HG03565 (cell line): Measurements from ENCODE around the gene DNER.
A peak's percentile ranks its signal among the peaks of the same experiment; 100 is the strongest.
"Not testable (repeated sequence)": the region's sequence is repeated elsewhere in the genome, so short reads cannot be mapped to it uniquely, and the experiment has no call there.

ENCODE experiments used
- ATAC-seq: cut with Tn5 transposase; IDR thresholded peaks from one replicate; pipeline ENCODE4 v1.9.1; 2021; ENCODE audit warnings: mild to moderate bottlenecking, moderate library complexity; ENCODE audit not compliant: unreplicated experiment

DNER gene, protein sequence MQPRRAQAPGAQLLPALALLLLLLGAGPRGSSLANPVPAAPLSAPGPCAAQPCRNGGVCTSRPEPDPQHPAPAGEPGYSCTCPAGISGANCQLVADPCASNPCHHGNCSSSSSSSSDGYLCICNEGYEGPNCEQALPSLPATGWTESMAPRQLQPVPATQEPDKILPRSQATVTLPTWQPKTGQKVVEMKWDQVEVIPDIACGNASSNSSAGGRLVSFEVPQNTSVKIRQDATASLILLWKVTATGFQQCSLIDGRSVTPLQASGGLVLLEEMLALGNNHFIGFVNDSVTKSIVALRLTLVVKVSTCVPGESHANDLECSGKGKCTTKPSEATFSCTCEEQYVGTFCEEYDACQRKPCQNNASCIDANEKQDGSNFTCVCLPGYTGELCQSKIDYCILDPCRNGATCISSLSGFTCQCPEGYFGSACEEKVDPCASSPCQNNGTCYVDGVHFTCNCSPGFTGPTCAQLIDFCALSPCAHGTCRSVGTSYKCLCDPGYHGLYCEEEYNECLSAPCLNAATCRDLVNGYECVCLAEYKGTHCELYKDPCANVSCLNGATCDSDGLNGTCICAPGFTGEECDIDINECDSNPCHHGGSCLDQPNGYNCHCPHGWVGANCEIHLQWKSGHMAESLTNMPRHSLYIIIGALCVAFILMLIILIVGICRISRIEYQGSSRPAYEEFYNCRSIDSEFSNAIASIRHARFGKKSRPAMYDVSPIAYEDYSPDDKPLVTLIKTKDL

DNA sequence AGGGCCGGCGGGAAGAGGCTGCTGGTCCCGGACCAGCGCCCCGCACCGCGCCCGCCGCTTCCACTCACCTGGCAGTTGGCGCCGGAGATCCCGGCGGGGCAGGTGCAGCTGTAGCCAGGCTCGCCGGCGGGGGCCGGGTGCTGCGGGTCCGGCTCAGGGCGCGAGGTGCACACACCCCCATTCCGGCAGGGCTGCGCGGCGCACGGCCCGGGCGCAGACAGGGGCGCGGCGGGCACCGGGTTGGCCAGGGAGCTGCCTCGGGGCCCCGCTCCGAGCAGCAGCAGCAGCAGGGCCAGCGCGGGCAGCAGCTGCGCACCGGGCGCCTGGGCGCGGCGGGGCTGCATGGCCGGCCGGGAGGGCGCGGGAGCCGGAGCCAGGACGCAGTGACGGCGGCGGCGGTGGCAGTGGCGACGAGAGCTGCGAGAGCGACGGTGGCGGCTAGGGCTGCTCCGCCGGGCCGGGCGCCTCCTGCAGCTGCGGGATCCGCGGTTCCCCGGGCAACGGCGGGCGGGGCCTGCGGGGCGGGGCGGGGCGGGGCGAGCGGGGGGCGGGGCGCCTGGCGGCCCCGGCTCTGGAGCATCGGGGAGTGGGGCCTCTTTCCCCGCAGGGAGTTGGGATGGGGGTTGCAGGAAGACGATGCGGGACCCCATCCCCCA is at the start of gene DNER:
TSS of gene DNER (minus strand) at position 476 of the 656 bp plus-strand sequence. CDS start at position 344, 132 bp downstream.
- ATAC-seq = peak; percentile 48

DNA sequence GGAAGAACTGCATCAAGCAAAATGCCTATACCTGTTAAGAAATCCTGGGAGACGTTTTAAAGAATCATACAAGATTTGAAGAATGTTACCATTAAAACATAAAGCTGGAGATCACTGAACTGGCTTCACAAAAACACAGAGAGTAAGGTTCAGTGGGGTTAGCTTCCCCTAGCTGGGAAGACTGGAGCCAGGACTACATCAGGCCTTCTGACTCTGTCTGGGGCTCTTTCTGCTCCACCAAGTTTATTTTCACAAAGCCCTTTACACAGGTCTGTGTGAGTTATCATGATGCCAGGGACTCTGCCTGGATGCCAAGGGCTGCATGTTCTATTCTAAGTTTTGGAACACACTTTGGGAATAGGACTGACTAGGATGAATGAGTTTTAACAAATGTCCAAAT is 47.3 kb upstream of the DNER start:
- ATAC-seq = no peak

DNA sequence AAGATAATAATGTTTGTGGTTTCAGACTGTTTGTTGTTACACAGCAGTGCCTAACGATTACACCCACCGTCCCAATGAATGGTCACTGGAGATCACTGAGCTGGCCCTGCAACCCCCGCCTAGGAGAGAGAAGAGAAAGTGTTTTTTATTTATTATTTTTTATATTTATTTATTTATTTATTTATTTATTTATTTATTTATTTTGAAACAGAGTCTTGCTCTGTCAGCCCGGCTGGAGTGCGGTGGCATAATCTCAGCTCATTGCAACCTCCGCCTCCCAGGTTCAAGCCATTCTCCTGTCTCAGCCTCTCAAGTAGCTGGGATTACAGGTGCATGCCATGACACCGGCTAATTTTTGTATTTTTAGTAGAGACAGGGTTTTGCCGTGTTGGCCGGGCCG is 43.1 kb upstream of the DNER start:
- not testable (repeated sequence) for ATAC-seq

DNA sequence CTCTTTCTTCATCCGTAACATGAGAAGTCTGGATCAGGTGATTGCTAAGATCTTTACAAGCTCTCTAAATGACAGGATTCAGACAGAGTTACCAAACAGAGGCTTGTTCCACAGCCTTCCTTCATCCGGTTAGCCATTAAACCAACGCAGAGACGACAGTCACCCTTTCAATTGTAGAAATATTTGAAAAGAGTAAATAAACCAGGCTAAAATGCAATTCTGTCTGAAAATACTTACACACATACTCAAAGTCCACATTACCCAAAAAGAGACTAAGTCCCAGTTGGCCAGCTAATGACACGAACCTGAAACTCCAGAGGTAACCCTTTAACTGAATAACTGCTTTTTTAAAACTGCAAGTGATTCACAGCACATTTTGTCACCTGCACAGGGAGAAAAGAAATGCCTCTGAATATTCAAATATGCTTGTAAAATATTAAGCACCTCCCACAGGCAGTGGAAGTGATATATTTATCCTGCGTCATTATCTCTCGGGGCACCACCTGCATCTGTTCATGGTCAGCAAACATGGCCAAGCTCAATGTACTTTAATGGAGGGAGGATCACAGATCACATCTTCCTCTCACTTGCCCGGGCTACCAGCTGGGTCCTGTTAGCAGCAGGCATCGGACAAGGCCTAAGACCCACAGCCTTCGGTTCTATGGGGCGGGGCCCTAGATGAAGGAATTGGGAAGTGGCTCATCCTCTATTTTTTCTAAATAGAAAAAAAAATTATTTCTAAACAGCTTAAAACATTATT is 38.8 kb upstream of the DNER start:
- no peak for ATAC-seq

DNA sequence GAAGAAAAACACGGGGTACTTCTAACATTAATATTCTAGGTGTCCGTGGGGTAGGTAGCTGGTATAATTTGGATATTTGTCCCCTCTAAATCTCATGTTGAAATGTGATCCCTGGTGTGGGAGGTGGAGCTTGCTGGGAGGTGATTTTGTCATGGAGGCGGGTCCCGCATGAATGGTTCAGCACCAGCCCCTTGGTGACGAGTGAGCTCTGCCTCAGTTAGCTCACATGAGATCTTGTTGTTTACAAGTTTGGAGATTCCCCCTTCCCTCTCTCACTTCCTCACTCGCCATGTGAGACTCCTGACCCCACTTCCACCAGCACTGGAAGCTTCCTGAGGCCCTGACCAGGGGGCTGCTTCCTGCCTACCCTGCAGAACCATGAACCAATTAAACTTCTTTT is 35.4 kb upstream of the DNER start:
- no peak for ATAC-seq

DNA sequence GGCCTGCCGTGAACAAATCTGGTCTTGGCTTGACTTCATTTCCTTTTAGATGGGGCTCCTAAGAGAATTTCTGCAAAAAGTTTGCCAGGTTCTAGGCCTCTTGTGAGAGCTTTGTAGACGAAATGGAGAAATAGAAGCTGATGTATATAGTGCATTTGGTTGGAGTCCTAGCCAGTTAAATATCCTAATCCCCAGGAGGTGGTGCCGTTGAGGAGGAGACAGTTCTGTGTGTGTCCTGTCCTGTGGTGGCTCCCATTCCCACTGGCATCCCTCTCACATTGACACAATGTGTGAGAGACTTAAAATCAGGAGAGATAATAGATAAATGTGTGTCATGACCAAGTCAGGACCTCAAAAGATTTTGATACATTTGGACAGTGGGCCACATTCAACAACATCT is 34.6 kb upstream of the DNER start:
- no peak for ATAC-seq

DNA sequence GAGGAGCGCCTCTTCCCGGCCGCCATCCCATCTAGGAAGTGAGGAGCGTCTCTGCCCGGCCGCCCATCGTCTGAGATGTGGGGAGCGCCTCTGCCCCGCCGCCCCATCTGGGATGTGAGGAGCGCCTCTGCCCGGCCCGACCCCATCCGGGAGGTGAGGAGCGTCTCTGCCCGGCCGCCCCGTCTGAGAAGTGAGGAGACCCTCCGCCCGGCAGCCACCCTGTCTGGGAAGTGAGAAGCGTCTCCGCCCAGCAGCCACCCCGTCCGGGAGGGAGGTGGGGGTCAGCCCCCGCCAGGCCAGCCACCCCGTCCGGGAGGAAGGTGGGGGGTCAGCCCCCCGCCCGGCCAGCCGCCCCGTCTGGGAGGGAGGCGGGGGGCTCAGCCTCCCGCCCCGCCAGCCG is 28.3 kb upstream of the DNER start:
- not testable (repeated sequence) for ATAC-seq

DNA sequence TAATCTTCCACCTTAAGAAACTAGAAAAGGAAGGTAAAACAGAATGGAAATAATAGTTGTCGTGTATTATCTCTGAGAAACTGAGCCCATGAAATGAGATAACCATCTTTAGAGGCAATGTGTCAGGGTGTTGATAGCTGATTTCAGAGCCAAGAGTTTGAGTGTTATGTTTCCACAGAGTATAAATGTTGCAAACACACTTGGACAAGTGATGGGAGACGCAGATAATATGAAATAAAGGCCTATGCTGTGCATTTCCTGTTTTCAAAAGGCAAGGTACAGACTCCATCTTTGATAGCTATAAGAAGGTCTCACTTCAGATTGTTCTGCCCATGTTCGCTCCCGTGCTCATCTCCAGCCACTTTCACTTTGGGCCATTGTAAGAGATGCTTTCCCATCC is 25.9 kb upstream of the DNER start:
- ATAC-seq = no peak

DNA sequence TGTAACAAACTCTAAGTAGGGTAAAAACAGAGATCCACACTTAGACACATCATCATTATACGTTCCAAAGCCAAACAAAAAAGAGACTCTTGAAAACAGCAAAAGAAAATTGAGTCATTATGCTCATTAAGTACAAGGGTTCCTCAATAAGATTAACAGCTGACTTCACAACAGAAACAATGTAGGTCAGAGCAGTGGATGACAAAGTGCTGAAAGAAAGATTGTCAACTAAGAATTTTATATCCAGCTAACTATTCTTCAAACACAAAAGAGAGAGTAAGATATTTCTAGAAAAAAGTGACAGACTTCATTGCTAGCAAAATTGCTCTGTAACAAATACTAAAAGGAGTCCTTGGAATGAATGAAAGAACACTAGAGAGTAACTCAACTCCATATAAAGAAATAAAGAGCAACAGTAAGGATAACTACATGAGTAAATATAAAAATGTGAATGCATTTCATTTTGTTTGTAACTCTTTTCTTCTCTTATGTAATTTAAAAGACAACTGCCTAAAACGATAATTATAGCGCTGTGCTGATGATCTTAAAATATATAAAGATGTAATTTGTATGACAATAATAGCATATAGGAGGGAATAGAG is 23.8 kb upstream of the DNER start:
- no peak for ATAC-seq

DNA sequence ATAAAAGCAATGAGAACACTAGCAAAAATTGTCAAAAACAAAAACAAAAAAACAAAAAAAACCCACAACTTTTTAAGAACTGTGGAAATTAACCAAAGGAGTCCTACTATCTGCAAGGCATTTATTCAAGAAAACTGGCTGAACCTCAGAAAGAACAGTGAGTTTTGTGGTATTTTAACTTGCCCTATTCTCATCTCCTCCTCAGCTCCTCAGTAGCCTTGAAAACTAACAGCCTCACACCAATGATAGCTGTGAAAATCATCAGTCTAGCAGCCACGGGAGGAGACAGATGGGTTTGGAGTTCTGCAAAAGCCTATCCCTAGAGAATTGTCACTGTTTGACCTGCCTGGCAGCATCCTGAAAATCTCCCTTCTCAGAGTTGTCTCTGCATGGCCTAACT is 20.1 kb upstream of the DNER start:
- ATAC-seq = no peak

DNA sequence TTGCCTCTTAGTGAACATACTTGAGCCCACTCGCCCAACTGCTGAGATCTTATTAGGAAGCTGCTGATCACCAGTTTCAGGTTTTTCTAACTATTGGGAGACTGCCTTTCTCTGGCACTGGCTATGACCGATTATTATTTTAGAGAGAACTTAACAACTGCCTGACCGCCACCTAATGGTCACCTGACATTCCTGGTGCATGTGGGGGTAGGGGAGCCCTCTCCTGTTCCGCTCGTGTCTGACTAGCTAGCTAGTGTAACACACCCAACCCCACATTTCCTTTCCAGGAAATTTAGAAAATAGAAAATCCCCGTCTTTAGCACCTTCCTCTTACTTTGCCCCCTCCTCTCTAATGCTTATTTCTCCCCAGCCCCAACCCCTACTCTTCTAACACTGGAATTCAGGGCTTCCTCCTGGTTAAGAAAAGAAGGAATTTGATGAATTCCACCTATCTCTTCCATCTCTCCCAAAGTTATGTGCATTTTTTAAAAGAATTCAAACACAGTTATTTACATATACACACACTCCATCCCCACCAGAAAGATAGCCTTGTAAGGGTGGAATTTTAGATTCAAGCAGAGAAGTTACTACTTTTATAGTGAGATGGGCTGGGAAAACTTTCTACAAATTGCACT is 19.4 kb upstream of the DNER start:
- no peak for ATAC-seq

DNA sequence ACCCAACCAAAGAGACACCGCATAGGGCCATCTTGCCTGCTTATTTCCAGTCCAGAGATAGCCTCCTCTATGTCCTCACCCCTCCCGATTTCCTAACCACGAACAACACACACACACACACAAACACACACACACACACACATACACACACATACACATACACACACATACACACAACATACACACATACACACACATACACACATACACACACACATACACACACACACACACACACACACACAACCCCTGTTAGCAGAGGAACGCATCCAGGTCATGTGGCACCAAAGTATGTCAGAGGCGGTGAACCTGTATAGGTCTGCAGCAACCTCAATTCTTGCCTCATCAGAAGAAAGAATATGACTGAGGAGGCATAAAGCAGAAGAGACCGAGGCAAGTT is 18.5 kb upstream of the DNER start:
- ATAC-seq = no peak

DNA sequence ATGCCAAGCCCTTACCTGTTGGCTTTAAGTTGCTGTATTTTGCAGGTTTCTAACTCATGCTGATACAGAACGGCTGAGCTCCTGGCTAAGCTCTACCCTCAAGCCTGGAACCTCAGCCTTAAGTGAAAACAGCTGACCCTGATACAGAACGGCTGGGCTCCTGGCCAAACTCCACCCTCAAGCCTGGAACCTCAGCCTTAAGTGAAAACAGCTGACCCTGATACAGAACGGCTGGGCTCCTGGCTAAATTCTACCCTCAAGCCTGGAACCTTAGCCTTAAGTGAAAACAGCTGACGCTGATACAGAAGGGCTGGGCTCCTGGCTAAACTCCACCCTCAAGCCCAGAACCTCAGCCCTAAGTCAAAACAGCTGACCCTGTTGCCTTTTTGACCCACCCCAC is 17.6 kb upstream of the DNER start:
- ATAC-seq = no peak

DNA sequence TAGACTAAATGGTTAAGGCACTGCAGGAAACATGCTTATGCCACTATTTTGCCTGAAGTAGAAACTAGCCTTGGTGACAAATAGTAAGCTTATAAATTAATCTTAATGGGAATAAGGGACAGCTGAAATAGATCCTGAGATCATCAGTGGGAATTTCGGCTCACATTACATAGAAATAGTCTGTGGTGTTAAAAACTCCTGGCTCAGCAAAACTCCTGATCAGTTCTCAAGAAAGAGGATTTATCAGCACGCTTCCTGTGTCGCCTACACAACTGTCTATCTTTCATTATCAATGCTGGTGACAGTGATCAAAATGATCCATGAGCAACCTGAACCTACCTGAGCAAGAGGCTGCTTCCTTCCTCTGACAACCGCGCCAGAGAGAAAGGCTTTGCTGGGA is 17.0 kb upstream of the DNER start:
- no peak for ATAC-seq

DNA sequence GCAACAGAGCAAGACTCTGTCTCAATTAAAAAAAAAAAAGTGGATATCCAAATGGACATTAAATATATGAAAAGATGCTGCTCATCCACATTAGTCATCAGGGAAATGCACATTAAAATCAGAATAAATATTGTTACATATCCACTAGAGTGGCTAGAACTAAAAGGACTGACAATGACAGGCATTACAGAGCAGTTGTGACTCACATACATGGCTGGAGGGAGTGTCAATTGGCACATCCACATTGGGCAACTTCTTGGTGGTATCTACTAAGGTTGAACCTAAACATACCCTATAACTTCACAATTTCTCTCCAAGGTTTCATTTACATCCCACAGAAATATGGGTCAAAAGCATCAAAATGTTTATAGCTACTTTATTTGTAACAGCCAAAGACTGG is 14.0 kb upstream of the DNER start:
- ATAC-seq = no peak

DNA sequence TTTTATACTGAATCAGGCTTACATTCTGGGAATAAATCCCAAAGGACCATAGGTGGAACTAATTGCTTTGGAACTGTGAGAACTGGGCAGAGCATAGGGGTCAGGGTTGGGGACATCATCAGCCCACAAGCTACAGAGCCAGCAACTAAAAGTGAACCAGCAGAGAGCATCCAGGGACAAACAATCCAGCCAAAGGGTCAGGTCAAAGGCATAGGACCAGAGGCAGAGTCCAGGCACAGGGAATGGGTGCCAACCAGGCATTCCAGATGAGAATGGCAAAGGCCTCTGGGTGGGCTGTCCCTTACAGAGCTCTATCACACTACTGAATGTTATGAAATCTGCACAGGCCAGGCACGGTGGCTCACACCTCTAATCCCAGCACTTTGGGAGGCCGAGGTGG is 12.3 kb upstream of the DNER start:
- no peak for ATAC-seq

DNA sequence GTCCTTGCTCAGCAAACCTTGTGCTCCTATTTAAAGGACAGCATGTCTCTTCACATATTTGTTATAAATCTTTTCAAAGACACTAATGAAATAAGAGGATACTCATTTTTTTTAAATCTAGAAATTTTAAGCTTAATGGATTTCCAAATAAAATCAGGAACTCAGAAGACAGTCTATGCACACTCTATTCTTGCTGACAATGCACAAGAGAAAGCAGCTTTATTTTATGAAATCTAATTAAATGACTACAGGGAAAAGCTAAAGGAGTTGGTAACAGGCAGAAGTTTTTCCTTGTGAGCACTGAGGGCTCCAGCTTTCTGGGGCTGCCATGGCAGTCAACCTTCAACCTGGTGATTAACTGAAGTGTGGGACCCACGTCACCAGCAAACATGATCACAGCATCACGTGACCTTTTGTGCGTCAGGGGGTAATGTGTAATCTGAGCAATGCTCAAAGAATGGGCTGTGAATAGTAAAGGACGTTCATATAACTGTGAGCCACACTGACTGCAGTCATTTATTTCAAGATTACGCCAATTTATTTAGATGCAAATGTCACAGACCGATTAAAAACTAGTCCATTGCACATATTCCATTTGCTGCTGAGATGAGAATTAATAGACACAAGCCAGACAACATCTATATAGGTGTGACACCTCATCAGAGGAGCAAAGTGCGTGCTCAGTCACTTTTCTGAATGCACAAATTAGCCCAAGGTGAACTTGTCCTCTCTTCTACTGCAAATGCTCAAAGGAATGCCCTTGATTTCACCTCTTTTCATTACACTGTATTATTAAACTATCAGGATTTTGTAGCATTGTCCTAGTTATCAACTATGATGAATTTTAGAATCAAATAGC is 11.6 kb upstream of the DNER start:
- no peak for ATAC-seq

DNA sequence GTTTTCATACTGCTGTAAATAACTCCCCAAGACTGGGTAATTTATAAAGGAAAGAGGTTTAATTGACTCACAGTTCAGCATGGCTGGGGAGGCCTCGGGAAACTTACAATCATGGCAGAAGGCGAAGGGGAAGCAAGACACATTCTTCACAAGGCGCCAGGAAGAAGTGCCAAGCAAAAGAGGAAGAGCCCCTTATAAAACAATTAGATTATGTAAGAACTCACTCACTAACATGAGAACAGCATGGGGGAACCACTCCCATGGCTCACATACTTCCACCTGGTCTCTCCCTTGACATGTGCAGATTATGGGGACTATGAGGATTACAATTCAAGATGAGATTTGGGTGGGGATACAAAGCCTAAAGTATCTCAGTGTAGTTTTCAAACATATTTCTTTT is 8.8 kb upstream of the DNER start:
- not testable (repeated sequence) for ATAC-seq

DNA sequence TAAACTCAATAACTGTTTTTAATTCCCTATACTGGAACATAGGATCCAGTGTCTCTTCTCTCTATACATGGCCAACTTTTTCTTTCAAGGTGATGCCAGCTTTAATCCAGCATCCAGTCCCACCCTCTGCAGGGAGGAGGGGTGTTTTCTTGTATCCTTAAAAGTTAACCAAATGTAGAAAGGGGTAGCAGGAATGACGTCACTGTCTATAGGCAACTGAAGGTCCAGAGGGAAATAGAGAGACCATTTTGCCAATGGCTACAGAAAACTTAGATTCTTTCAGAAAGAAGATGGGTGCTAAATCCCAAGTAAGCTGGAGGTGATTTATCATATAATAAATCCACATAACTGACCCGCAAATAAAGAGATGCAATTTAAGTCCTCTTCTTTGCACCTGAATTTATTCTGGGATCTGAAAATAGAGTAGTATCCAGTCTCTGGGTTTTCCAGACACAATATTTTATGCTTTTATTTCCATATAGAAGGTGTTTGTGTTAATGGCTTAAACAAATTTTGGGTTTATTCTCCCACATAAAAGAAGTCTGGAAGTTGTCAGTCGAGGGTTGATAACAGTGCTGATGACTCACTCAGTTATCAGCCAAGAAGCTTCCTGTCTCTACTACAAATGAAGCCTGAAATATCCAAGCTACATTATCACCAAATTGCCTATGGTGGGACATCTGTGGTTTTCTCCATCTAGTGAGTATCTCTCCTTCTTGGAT is 5.7 kb upstream of the DNER start:
- ATAC-seq = no peak
